Keratinocyte (primary cell): ENCODE data around the gene PARD3B. TPM values are rescaled to one million over a fixed set of nuclear protein-coding genes. Genes with fewer than 3 reads are reported as not detected.

Experiments
- DNase-seq: peaks from one replicate; pipeline ENCODE4 v3.0.0-alpha.2; 2011; ENCODE audit warnings: low read depth, missing footprints, low spot score
- FAIRE-seq: peaks from 2 replicates; lab custom pipeline; 2011; peaks lifted over from hg19 to GRCh38; lab: Jason Lieb, UNC
- H2AFZ ChIP-seq: 2 replicates; pipeline ENCODE4 v1.6.0; 2012; ENCODE audit warnings: low read length, control low read depth, inconsistent platforms; ENCODE audit not compliant: control insufficient read depth
- H3K27ac ChIP-seq: 2 replicates; pipeline ENCODE4 v1.5.1; 2011; ENCODE audit warnings: low read length; ENCODE audit not compliant: control insufficient read depth, insufficient read depth
- H3K27me3 ChIP-seq: 3 replicates; pipeline ENCODE4 v1.6.0; 2011; ENCODE audit warnings: low read length; ENCODE audit not compliant: control insufficient read depth, insufficient read depth; ENCODE audit errors: extremely low read depth
- H3K36me3 ChIP-seq, 2 experiments: 2 replicates in 1 of 2; 3 replicates in 1 of 2; pipeline ENCODE4 v1.5.1; 2011; ENCODE audit warnings: low read length in 2 of 2, mild to moderate bottlenecking in 1 of 2; ENCODE audit not compliant: control insufficient read depth in 2 of 2, insufficient read depth in 2 of 2; ENCODE audit errors: extremely low read depth in 1 of 2
- H3K4me1 ChIP-seq: 3 replicates; pipeline ENCODE4 v1.5.1; 2011; ENCODE audit warnings: low read length; ENCODE audit not compliant: control insufficient read depth, insufficient read depth; ENCODE audit errors: extremely low read depth
- H3K4me2 ChIP-seq: 3 replicates; pipeline ENCODE4 v1.6.0; 2011; ENCODE audit warnings: low read depth, low read length; ENCODE audit not compliant: control insufficient read depth, insufficient read depth; ENCODE audit errors: extremely low read depth
- H3K4me3 ChIP-seq, 3 experiments: fragments of 200-600 bp in 1 of 3; sonication (generic) in 1 of 3; 2 replicates in 2 of 3; 3 replicates in 1 of 3; pipeline ENCODE4 v1.5.1; 2011 to 2016; ENCODE audit warnings: low read length in 3 of 3, mild to moderate bottlenecking in 3 of 3, control low read depth in 2 of 3, inconsistent platforms in 1 of 3, low read depth in 1 of 3, mixed read lengths in 1 of 3, mixed run types in 1 of 3, moderate library complexity in 1 of 3; ENCODE audit not compliant: control insufficient read depth in 2 of 3, insufficient read depth in 2 of 3; ENCODE audit errors: extremely low read depth in 1 of 3
- H3K79me2 ChIP-seq: 2 replicates; pipeline ENCODE4 v1.6.0; 2012; ENCODE audit warnings: low read length; ENCODE audit not compliant: control insufficient read depth, insufficient read depth
- H3K9ac ChIP-seq: 3 replicates; pipeline ENCODE4 v1.6.0; 2011; ENCODE audit warnings: low read length; ENCODE audit not compliant: control insufficient read depth, insufficient read depth; ENCODE audit errors: extremely low read depth
- H3K9me1 ChIP-seq: 3 replicates; pipeline ENCODE4 v1.6.0; 2011; ENCODE audit warnings: low read length; ENCODE audit not compliant: control insufficient read depth, insufficient read depth; ENCODE audit errors: extremely low read depth
- H3K9me3 ChIP-seq: 2 replicates; pipeline ENCODE4 v1.5.1; 2012; ENCODE audit warnings: low read depth, low read length; ENCODE audit not compliant: control insufficient read depth
- H4K20me1 ChIP-seq: 3 replicates; pipeline ENCODE4 v1.6.0; 2011; ENCODE audit warnings: low read length; ENCODE audit not compliant: control insufficient read depth, insufficient read depth; ENCODE audit errors: extremely low read depth
- EZH2 ChIP-seq: IDR thresholded peaks from one replicate; pipeline ENCODE4 v1.6.1; 2012; ENCODE audit warnings: inconsistent platforms, mild to moderate bottlenecking, low read length, moderate library complexity
- dilution Hi-C: fragments of 300-500 bp; cut with MboI; formaldehyde crosslinking; loops from one replicate; pipeline ENCODE4 v1.7.0; 2020; ENCODE audit warnings: low sequenced_read_pairs; ENCODE audit not compliant: extremely low pct_ligation_motif_present
- polyA plus RNA-seq, 5 experiments: library from polyadenylated mRNA; depleted of rRNA in 3 of 5; stranded (reverse) in 3 of 5; stranded (forward) in 1 of 5; unstranded in 1 of 5; fragments of >200 nt; gene quantifications; 1 replicate in 1 of 5; 2 replicates in 3 of 5; 3 replicates in 1 of 5; pipeline versions ENCODE4 v1.2.1 to v1.2.3, GENCODE V29; 2011 to 2012; ENCODE audit warnings: missing spikeins in 2 of 5, low read depth in 1 of 5, low replicate concordance in 1 of 5
- TF ChIP-seq, protein P1 (sequence below), 3 experiments: IDR thresholded peaks in 1 of 3; conservative IDR thresholded peaks in 1 of 3; optimal IDR thresholded peaks in 1 of 3; 2 replicates in 2 of 3; 3 replicates in 1 of 3; pipeline versions ENCODE3 to v1.5.1; 2011; ENCODE audit warnings: low read length in 3 of 3, mild to moderate bottlenecking in 3 of 3, moderate library complexity in 2 of 3, control low read depth in 1 of 3, inconsistent platforms in 1 of 3; ENCODE audit not compliant: insufficient read depth in 2 of 3; ENCODE audit errors: extremely low read depth in 1 of 3

PARD3B gene
- polyA plus RNA-seq, 1 donor (not counting 4 experiments of a cell fraction or from before 2014, with no cell fraction given) = 1.2 TPM

DNA sequence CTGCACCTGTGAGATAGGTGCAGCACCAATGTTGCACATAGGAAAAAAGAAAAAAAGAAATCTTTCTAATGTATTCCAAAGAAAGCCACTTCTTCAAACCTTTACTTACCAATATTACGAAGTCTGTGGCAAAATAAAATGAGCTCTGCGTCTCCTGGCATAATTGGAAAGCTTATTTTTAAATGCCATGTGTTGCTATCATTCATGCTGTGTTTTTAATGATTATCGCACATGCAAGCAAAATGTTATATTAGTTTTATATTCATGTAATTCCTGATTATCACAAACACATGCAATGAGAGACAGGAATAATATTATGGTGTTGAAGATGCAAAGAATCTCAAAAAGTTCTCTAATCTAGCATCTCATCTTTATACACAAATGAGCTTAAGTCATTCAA lies 47.0 kb upstream of the PARD3B start:
- no peak overlapping the region for H3K27ac ChIP-seq
- no peaks in the 10 kb centered on the region for H3K36me3 ChIP-seq
- no peak overlapping the region for H3K4me2 ChIP-seq
- H3K79me2 ChIP-seq = no peaks in the 10 kb centered on the region
- H3K27me3 ChIP-seq = no peaks in the 10 kb centered on the region
- no peak overlapping the region for H3K4me3 ChIP-seq
- dilution Hi-C loops = no loop called here
- no peak overlapping the region for H3K9ac ChIP-seq
- H2AFZ ChIP-seq = no peak overlapping the region
- H3K9me3 ChIP-seq = no peaks in the 10 kb centered on the region
- no peak for FAIRE-seq
- TF ChIP-seq, protein P1, sequence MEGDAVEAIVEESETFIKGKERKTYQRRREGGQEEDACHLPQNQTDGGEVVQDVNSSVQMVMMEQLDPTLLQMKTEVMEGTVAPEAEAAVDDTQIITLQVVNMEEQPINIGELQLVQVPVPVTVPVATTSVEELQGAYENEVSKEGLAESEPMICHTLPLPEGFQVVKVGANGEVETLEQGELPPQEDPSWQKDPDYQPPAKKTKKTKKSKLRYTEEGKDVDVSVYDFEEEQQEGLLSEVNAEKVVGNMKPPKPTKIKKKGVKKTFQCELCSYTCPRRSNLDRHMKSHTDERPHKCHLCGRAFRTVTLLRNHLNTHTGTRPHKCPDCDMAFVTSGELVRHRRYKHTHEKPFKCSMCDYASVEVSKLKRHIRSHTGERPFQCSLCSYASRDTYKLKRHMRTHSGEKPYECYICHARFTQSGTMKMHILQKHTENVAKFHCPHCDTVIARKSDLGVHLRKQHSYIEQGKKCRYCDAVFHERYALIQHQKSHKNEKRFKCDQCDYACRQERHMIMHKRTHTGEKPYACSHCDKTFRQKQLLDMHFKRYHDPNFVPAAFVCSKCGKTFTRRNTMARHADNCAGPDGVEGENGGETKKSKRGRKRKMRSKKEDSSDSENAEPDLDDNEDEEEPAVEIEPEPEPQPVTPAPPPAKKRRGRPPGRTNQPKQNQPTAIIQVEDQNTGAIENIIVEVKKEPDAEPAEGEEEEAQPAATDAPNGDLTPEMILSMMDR (optimal IDR thresholded peaks at IDR 0.05 in 1 of 3, IDR thresholded peaks at IDR 0.05 in 1 of 3, conservative IDR thresholded peaks at IDR 0.05 in 1 of 3; ENCODE audit: extremely low read depth in 1 of 3, insufficient read depth in 2 of 3, low read length in 3 of 3) = no peak
- no peak for TF ChIP-seq EZH2
- H3K4me1 ChIP-seq = peaks cover 7% of the 10 kb centered on the region
- no peaks in the 10 kb centered on the region for H3K9me1 ChIP-seq
- DNase-seq = no peak
- H4K20me1 ChIP-seq = no peaks in the 10 kb centered on the region

DNA sequence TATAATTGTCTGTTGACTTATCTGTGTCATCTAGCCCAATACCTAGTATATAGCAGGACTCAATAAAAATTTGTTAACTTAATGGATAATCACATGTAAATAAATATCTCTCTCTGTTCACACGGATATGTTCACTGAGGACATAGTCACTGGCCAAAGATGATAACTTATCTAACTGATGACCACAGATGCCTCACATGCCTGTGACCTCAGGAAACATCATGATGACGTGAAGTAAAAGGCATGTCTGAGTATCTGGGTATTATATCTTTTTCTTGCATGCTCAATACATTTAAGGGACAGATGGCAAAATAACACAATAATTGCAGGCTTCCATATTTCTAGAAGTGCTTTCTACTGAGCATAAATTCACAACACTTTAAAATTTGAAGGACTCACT lies 41.4 kb upstream of the PARD3B start:
- Histone ChIP-seq H3K9me1 (no peaks in the 10 kb centered on the region), H3K27ac (no peak overlapping the region), H4K20me1 (no peaks in the 10 kb centered on the region), H2AFZ (no peak overlapping the region), H3K4me1 (no peaks in the 10 kb centered on the region), H3K9ac (no peak overlapping the region), H3K9me3 (no peaks in the 10 kb centered on the region), H3K79me2 (no peaks in the 10 kb centered on the region), H3K27me3 (no peaks in the 10 kb centered on the region), H3K4me3 (no peak overlapping the region), H3K36me3 (no peaks in the 10 kb centered on the region), H3K4me2 (no peak overlapping the region)
- dilution Hi-C loops = no loop called here
- TF ChIP-seq EZH2 = no peak
- TF ChIP-seq, protein P1 (optimal IDR thresholded peaks at IDR 0.05 in 1 of 3, IDR thresholded peaks at IDR 0.05 in 1 of 3, conservative IDR thresholded peaks at IDR 0.05 in 1 of 3; ENCODE audit: extremely low read depth in 1 of 3, insufficient read depth in 2 of 3, low read length in 3 of 3) = no peak
- DNase-seq (no peak), FAIRE-seq (no peak)
